Esophagus muscularis mucosa (tissue), 4 donors: ENCODE measurements around the gene KCNJ5. TPM values are rescaled to one million over a fixed set of nuclear protein-coding genes. Genes with fewer than 3 reads are reported as not detected.
A peak's percentile ranks its signal among the peaks of the same experiment; 100 is the strongest.

ENCODE experiments used
- DNase-seq: peaks from one replicate; pipeline ENCODE4 v3.0.0-alpha.2; 2017; ENCODE audit errors: extremely low spot score
- H3K27ac ChIP-seq, 4 donors: fragments of 200-600 bp; sonication (generic); replicated peaks in 1 of 4; 1 replicate in 3 of 4; 2 replicates in 1 of 4; pipeline ENCODE4 v1.5.1; 2016 to 2019; ENCODE audit warnings: mild to moderate bottlenecking in 1 of 4
- H3K27me3 ChIP-seq, 4 donors: fragments of 200-600 bp; sonication (generic); one replicate each; pipeline versions ENCODE4 v1.5.1 to v1.6.0; 2016 to 2019
- H3K36me3 ChIP-seq, 4 donors: fragments of 200-600 bp; sonication (generic); one replicate each; pipeline ENCODE4 v1.5.1; 2016 to 2019
- H3K4me1 ChIP-seq, 4 donors: fragments of 200-600 bp; sonication (generic); one replicate each; pipeline ENCODE4 v1.5.1; 2016 to 2019
- H3K4me3 ChIP-seq, 4 donors: fragments of 200-600 bp; sonication (generic); 1 replicate in 2 of 4; 2 replicates in 2 of 4; pipeline ENCODE4 v1.5.1; 2016 to 2019; ENCODE audit warnings: mild to moderate bottlenecking in 4 of 4, moderate library complexity in 1 of 4
- H3K9me3 ChIP-seq, 4 donors: fragments of 200-600 bp; sonication (generic); 1 replicate in 3 of 4; 2 replicates in 1 of 4; pipeline ENCODE4 v1.5.1; 2016 to 2019
- CTCF ChIP-seq, 3 experiments: fragments of 200-600 bp in 2 of 3; fragments of 450-650 bp in 1 of 3; sonication (generic) in 2 of 3; IDR thresholded peaks; one replicate each; pipeline ENCODE4 v1.5.1; 2017 to 2019; ENCODE audit warnings: antibody characterized with exemption in 3 of 3, mild to moderate bottlenecking in 2 of 3, moderate library complexity in 1 of 3
- EP300 ChIP-seq: sonication (generic); formaldehyde crosslinking; IDR thresholded peaks from one replicate; pipeline ENCODE4 v1.6.1; 2017; ENCODE audit warnings: antibody characterized with exemption
- POLR2A ChIP-seq: fragments of 450-650 bp; IDR thresholded peaks from one replicate; pipeline ENCODE4 v1.6.1; 2017; ENCODE audit warnings: antibody characterized with exemption, moderate library complexity, mild to moderate bottlenecking, low read depth
- POLR2AphosphoS5 ChIP-seq, 2 donors: sonication (generic); formaldehyde crosslinking; IDR thresholded peaks; one replicate each; pipeline ENCODE4 v1.6.1; 2017; ENCODE audit warnings: antibody characterized with exemption in 2 of 2
- WGBS: methylation state at CpG from one replicate; pipeline ENCODE4 v1.1.5; 2018; 5-methylcytosine and 5-hydroxymethylcytosine counted together
- intact Hi-C: fragments of 100-400 bp; cut with DNase I; formaldehyde crosslinking; loops from one replicate; pipeline ENCODE4 v1.15.1; 2023
- total RNA-seq, 4 donors: library from RNA; depleted of rRNA; stranded (reverse); fragments of >200 nt; gene quantifications; one replicate each; pipeline versions ENCODE4 v1.1.0 to v1.2.1, GENCODE V29; 2016

The KCNJ5 gene
- total RNA-seq, 4 donors from 2014 or later, result 0.80 to 3.8 (median 1.00) TPM

GRCh38 chr11:128956401-128957201, 65.4 kb downstream of the KCNJ5 start:
- DNase-seq, result no peak
- intact Hi-C loops, result loop anchor here (2.0 kb wide), 1 partner anchor 72 kb away; no protein-coding TSS in a partner anchor
- Histone ChIP-seq H3K4me3 (no peak overlapping the region), H3K36me3 (no peaks in the 10 kb centered on the region), H3K27ac (no peak overlapping the region), H3K9me3 (no peaks in the 10 kb centered on the region), H3K27me3 (peaks cover 0 to 11% (median 0%) of the 10 kb centered on the region in 4 donors), H3K4me1 (no peaks in the 10 kb centered on the region)
- WGBS, result 45% methylated on average over 8 of the region's 8 CpGs
- TF ChIP-seq EP300 (no peak), CTCF (IDR thresholded peaks at IDR 0.05) (peak; percentile 54 to 66 (median 58)), POLR2A (no peak), POLR2AphosphoS5 (IDR thresholded peaks at IDR 0.05) (no peak)

GRCh38 chr11:128957202-128957482, 66.0 kb downstream of the KCNJ5 start:
- Histone ChIP-seq H3K27me3 (peaks cover 0 to 11% (median 0%) of the 10 kb centered on the region in 4 donors), H3K9me3 (no peaks in the 10 kb centered on the region), H3K4me1 (no peaks in the 10 kb centered on the region), H3K4me3 (no peak overlapping the region), H3K36me3 (no peaks in the 10 kb centered on the region), H3K27ac (no peak overlapping the region)
- TF ChIP-seq POLR2A (no peak), POLR2AphosphoS5 (IDR thresholded peaks at IDR 0.05) (no peak), EP300 (no peak), CTCF (IDR thresholded peaks at IDR 0.05) (no peak)
- 93% methylated on average over 8 of the region's 8 CpGs for WGBS
- intact Hi-C loops, result loop anchor here (2.0 kb wide), 1 partner anchor 72 kb away; no protein-coding TSS in a partner anchor
- DNase-seq, result no peak

- Histone ChIP-seq H3K27me3 (no peaks in the 10 kb centered on the region), H3K4me1 (no peaks in the 10 kb centered on the region), H3K27ac (no peak overlapping the region), H3K36me3 (no peaks in the 10 kb centered on the region), H3K9me3 (no peaks in the 10 kb centered on the region), H3K4me3 (no peak overlapping the region)
- TF ChIP-seq EP300, result no peak
- TF ChIP-seq POLR2AphosphoS5 (IDR thresholded peaks at IDR 0.05), result no peak
- TF ChIP-seq CTCF (IDR thresholded peaks at IDR 0.05), result no peak
- no peak for TF ChIP-seq POLR2A
- DNase-seq, result peak; percentile 39
- WGBS, result 96% methylated on average over 2 of the region's 2 CpGs
- intact Hi-C loops, result no loop called here
Measured at GRCh38 chr11:128961645-128962044, 70.5 kb downstream of the KCNJ5 start.

DNA sequence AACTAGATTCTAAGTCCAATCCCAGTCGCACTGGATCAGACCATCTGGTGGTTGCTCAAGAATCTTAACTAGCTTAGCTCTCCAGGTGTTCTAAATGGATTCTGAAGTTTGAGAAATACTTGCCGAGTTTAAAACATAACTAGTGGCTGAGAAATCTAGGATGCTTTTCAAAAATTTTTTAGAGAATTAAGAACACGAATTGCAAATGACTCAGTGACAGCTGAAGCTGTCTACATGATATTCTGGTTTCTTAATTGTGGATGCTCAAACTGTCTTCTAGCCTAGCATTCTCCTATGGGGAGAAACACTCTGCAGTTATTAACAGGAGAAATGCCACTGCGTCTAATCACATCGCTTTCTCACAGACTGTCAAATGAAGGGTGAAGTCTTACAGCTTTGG, 71.7 kb downstream of the KCNJ5 start:
- TF ChIP-seq EP300, result no peak
- no peak for TF ChIP-seq CTCF (IDR thresholded peaks at IDR 0.05)
- no peak for TF ChIP-seq POLR2AphosphoS5 (IDR thresholded peaks at IDR 0.05)
- no peak for TF ChIP-seq POLR2A
- 81% methylated on average over 5 of the region's 5 CpGs for WGBS
- H3K36me3 ChIP-seq, result no peaks in the 10 kb centered on the region
- H3K4me1 ChIP-seq, result no peaks in the 10 kb centered on the region
- DNase-seq, result no peak
- H3K27ac ChIP-seq, result no peak overlapping the region
- intact Hi-C loops, result no loop called here
- no peaks in the 10 kb centered on the region for H3K27me3 ChIP-seq
- no peaks in the 10 kb centered on the region for H3K9me3 ChIP-seq
- H3K4me3 ChIP-seq, result no peak overlapping the region
